HCT116 (cell line): ENCODE measurements around the gene GNL2. TPM values are rescaled to one million over a fixed set of nuclear protein-coding genes. Genes with fewer than 3 reads are reported as not detected.

ENCODE experiments used
- ATAC-seq: fragments of 200-7000 bp; cut with Tn5 transposase; 2 replicates; pipeline ENCODE4 v1.9.1; 2020; ENCODE audit warnings: mild to moderate bottlenecking, moderate library complexity
- BruUV-seq: library from RNA; stranded (reverse); fragments of 400-500 nt; replicated peaks from 2 replicates; lab custom pipeline; 2021; lab: Mats Ljungman, UMichigan
- CTCF ChIA-PET: fragments of 300-600 bp; sonication (Branson Sonifier 250); formaldehyde crosslinking; loops from one replicate; lab custom pipeline; 2021; ENCODE audit warnings: antibody characterized with exemption; lab: Charles Lee
- POLR2A ChIA-PET: fragments of 300-600, 350-600 bp; sonication (Branson Sonifier 250); formaldehyde crosslinking; loops from one replicate; lab custom pipeline; 2021; ENCODE audit warnings: antibody characterized with exemption; lab: Charles Lee
- RAD21 ChIA-PET, 2 experiments: fragments of 300-600 bp; sonication (Branson Sonifier 250); formaldehyde crosslinking; loops; one replicate each; lab custom pipeline; 2023; ENCODE audit warnings: low total read pairs in 2 of 2; ENCODE audit not compliant: uncharacterized antibody in 2 of 2, unreplicated experiment in 2 of 2, low non-redundant PET in 1 of 2; lab: Charles Lee
- DNase-seq: peaks from one replicate; pipeline ENCODE4 v3.0.0-alpha.2; 2010; ENCODE audit warnings: low read depth, low spot score
- H2AFZ ChIP-seq: fragments of 200-600 bp; shearing (Covaris generic), sonication (generic); 2 replicates; pipeline ENCODE4 v1.6.1; 2017; ENCODE audit warnings: low read depth, mixed run types, mixed read lengths, antibody characterized with exemption, low read length; ENCODE audit not compliant: poor library complexity, severe bottlenecking
- H3K27ac ChIP-seq: 2 replicates; pipeline ENCODE4 v1.5.1; 2012; ENCODE audit warnings: low read depth, low read length
- H3K27me3 ChIP-seq: fragments of 200-600 bp; sonication (generic); 2 replicates; pipeline ENCODE4 v1.6.1; 2016; ENCODE audit warnings: mixed run types, low read length, mixed read lengths; ENCODE audit not compliant: insufficient read depth
- H3K36me3 ChIP-seq, 2 experiments: fragments of 200-500 bp in 1 of 2; fragments of 200-600 bp in 1 of 2; sonication (Bioruptor generic) in 1 of 2; sonication (generic) in 1 of 2; 2 replicates each; pipeline versions ENCODE4 v1.5.1 to v1.6.1; 2014 to 2016; ENCODE audit warnings: low read length in 2 of 2, inconsistent platforms in 1 of 2, mixed read lengths in 1 of 2, mixed run types in 1 of 2; ENCODE audit not compliant: insufficient read depth in 2 of 2, control insufficient read depth in 1 of 2
- H3K4me1 ChIP-seq, 2 experiments: fragments of 200-600 bp in 1 of 2; sonication (generic) in 1 of 2; 2 replicates each; pipeline versions ENCODE4 v1.5.1 to v1.6.1; 2012 to 2017; ENCODE audit warnings: low read length in 2 of 2, inconsistent platforms in 1 of 2, mild to moderate bottlenecking in 1 of 2, mixed read lengths in 1 of 2, mixed run types in 1 of 2, moderate library complexity in 1 of 2; ENCODE audit not compliant: insufficient read depth in 2 of 2, control insufficient read depth in 1 of 2
- H3K4me2 ChIP-seq: fragments of 200-600 bp; sonication (generic); 2 replicates; pipeline ENCODE4 v1.6.1; 2017; ENCODE audit warnings: mixed run types, low read length, mixed read lengths
- H3K4me3 ChIP-seq, 2 experiments: fragments of 200-600 bp in 1 of 2; sonication (generic) in 1 of 2; replicated peaks in 1 of 2; 2 replicates each; pipeline ENCODE4 v1.5.1; 2011 to 2016; ENCODE audit warnings: low read length in 2 of 2, control low read depth in 1 of 2, low read depth in 1 of 2, mild to moderate bottlenecking in 1 of 2, mixed read lengths in 1 of 2, mixed run types in 1 of 2
- H3K79me2 ChIP-seq: fragments of 200-600 bp; sonication (generic); 2 replicates; pipeline ENCODE4 v1.6.1; 2017; ENCODE audit warnings: mild to moderate bottlenecking, mixed run types, low read length, moderate library complexity, mixed read lengths; ENCODE audit not compliant: insufficient read depth
- H3K9ac ChIP-seq: fragments of 200-600 bp; sonication (generic); 2 replicates; pipeline ENCODE4 v1.6.1; 2016; ENCODE audit warnings: low read length, mixed read lengths
- H3K9me2 ChIP-seq: fragments of 200-600 bp; sonication (generic), shearing (Covaris generic); 2 replicates; pipeline ENCODE4 v1.6.1; 2017; ENCODE audit warnings: mixed run types, mild to moderate bottlenecking, moderate library complexity; ENCODE audit not compliant: insufficient read depth
- H3K9me3 ChIP-seq, 2 experiments: fragments of 200-500 bp in 1 of 2; fragments of 200-600 bp in 1 of 2; sonication (Bioruptor generic) in 1 of 2; sonication (generic) in 1 of 2; 2 replicates each; pipeline ENCODE4 v1.6.1; 2014 to 2017; ENCODE audit warnings: low read length in 2 of 2, mixed read lengths in 2 of 2, inconsistent platforms in 1 of 2, low read depth in 1 of 2, mild to moderate bottlenecking in 1 of 2, mixed run types in 1 of 2, moderate library complexity in 1 of 2; ENCODE audit not compliant: control insufficient read depth in 1 of 2, insufficient read depth in 1 of 2
- H4K20me1 ChIP-seq: fragments of 200-600 bp; sonication (generic), shearing (Covaris generic); 2 replicates; pipeline ENCODE4 v1.6.1; 2017; ENCODE audit warnings: mixed run types, mild to moderate bottlenecking, moderate library complexity; ENCODE audit not compliant: insufficient read depth
- CBX3 ChIP-seq: IDR thresholded peaks from 2 replicates; pipeline ENCODE4 v1.6.1; 2012; ENCODE audit warnings: low read depth
- CTCF ChIP-seq, 3 experiments: fragments of 200-600 bp in 1 of 3; sonication (generic) in 1 of 3; IDR thresholded peaks in 2 of 3; conservative IDR thresholded peaks in 1 of 3; 2 replicates each; pipeline ENCODE4 v1.5.1; 2012 to 2017; ENCODE audit warnings: low read depth in 2 of 3, low read length in 2 of 3, antibody characterized with exemption in 1 of 3, borderline replicate concordance in 1 of 3, control low read depth in 1 of 3, mild to moderate bottlenecking in 1 of 3, mixed read lengths in 1 of 3, mixed run types in 1 of 3, moderate library complexity in 1 of 3; ENCODE audit not compliant: insufficient read depth in 1 of 3
- EGR1 ChIP-seq: IDR thresholded peaks from 2 replicates; pipeline ENCODE4 v1.6.1; 2012; ENCODE audit warnings: low read depth
- ELF1 ChIP-seq: IDR thresholded peaks from 2 replicates; pipeline ENCODE4 v1.6.1; 2012; ENCODE audit warnings: low read depth, borderline replicate concordance
- EZH2 ChIP-seq: fragments of 200-600 bp; sonication (generic); IDR thresholded peaks from 2 replicates; pipeline ENCODE4 v1.6.1; 2017; ENCODE audit warnings: antibody characterized with exemption, mixed run types
- MAX ChIP-seq: IDR thresholded peaks from 2 replicates; pipeline ENCODE4 v1.6.1; 2012
- POLR2AphosphoS5 ChIP-seq: IDR thresholded peaks from 2 replicates; pipeline ENCODE4 v1.6.1; 2011; ENCODE audit warnings: mild to moderate bottlenecking, low read depth, low read length, moderate library complexity
- SIN3A ChIP-seq: IDR thresholded peaks from 2 replicates; pipeline ENCODE4 v1.6.1; 2012; ENCODE audit warnings: low read depth
- ZNF274 ChIP-seq: fragments of 200-500 bp; sonication (Bioruptor generic); IDR thresholded peaks from 2 replicates; pipeline ENCODE4 v1.6.1; 2014; ENCODE audit warnings: mild to moderate bottlenecking, low read depth, low read length, inconsistent platforms
- intact Hi-C: fragments of 100-400 bp; cut with micrococcal nuclease; formaldehyde crosslinking; loops from 2 replicates; pipeline ENCODE4 v1.10.0; 2022
- total RNA-seq: library from RNA; stranded (reverse); gene quantifications from one replicate; pipeline ENCODE4 v1.2.1, GENCODE V29; 2021; ENCODE audit not compliant: unreplicated experiment

The GNL2 gene
- total RNA-seq, 1 experiment from 2014 or later = 79.2 TPM

- H4K20me1 ChIP-seq = no peaks in the 10 kb centered on the region
- no peaks in the 10 kb centered on the region for H3K4me1 ChIP-seq
- no peak overlapping the region for H3K27ac ChIP-seq
- H3K4me3 ChIP-seq = no peak overlapping the region
- no peaks in the 10 kb centered on the region for H3K36me3 ChIP-seq
- POLR2A ChIA-PET = no interaction called here
- BruUV-seq = no TSS peak
- H3K9me2 ChIP-seq = no peaks in the 10 kb centered on the region
- H3K27me3 ChIP-seq = peaks cover 46% of the 10 kb centered on the region
- TF ChIP-seq CBX3 (no peak), MAX (no peak), EGR1 (no peak), ELF1 (no peak)
- RAD21 ChIA-PET = no interaction called here
- no peak overlapping the region for H3K4me2 ChIP-seq
- no peaks in the 10 kb centered on the region for H3K9me3 ChIP-seq
- CTCF ChIA-PET = no interaction called here
- H3K9ac ChIP-seq = no peak overlapping the region
- H2AFZ ChIP-seq = no peak overlapping the region
- no peaks in the 10 kb centered on the region for H3K79me2 ChIP-seq
- DNase-seq (no peak), ATAC-seq (no peak)
- intact Hi-C loops = no loop called here
Measured at GRCh38 chr1:37609002-37609401, 13.3 kb upstream of the GNL2 start.

GRCh38 chr1:37606481-37607263 lies 10.9 kb upstream of the GNL2 start:
- ChIA-PET CTCF (no interaction called here), RAD21 (no interaction called here)
- H3K9me2 ChIP-seq = no peaks in the 10 kb centered on the region
- H3K4me2 ChIP-seq = no peak overlapping the region
- no peak overlapping the region for H3K9ac ChIP-seq
- H2AFZ ChIP-seq = no peak overlapping the region
- no peak overlapping the region for H3K4me3 ChIP-seq
- H3K79me2 ChIP-seq = no peaks in the 10 kb centered on the region
- no peak overlapping the region for H3K27ac ChIP-seq
- H3K27me3 ChIP-seq = peaks cover 46% of the 10 kb centered on the region
- TF ChIP-seq POLR2AphosphoS5 (no peak), EGR1 (no peak), CTCF (IDR thresholded peaks at IDR 0.05 in 2 of 3, conservative IDR thresholded peaks at IDR 0.05 in 1 of 3; ENCODE audit: borderline replicate concordance in 1 of 3, insufficient read depth in 1 of 3, low read depth in 2 of 3, low read length in 2 of 3) (no peak), ZNF274 (no peak), SIN3A (no peak), EZH2 (no peak)
- TF ChIP-seq, all 23 proteins: peak for 0
- no peaks in the 10 kb centered on the region for H3K36me3 ChIP-seq
- no TSS peak for BruUV-seq
- intact Hi-C loops = no loop called here
- POLR2A ChIA-PET = no interaction called here
- DNase-seq = no peak
- no peaks in the 10 kb centered on the region for H4K20me1 ChIP-seq
- H3K9me3 ChIP-seq = no peaks in the 10 kb centered on the region
- no peaks in the 10 kb centered on the region for H3K4me1 ChIP-seq
- no peak for ATAC-seq
